ENCODE results near the gene ZNF462.
A peak's percentile ranks its signal among the peaks of the same experiment; 100 is the strongest.

The ZNF462 gene

GRCh38 chr9:107016383-107016782, 153.4 kb downstream of the ZNF462 start:
- Histone ChIP-seq H3K4me3 (ENCODE audit: insufficient read length, low read depth) (no peak overlapping the region), H3K9me3 (ENCODE audit: insufficient read depth, low read length) (peaks cover 16% of the 10 kb centered on the region; the same call in 1 of the 2 replicates), H3K36me3 (ENCODE audit: insufficient read depth, insufficient read length, low read length) (peaks cover 4% of the 10 kb centered on the region), H3K4me1 (ENCODE audit: insufficient read depth, insufficient read length) (no peaks in the 10 kb centered on the region), H3K27me3 (ENCODE audit: insufficient read depth, insufficient read length) (no peaks in the 10 kb centered on the region), H3K9ac (ENCODE audit: insufficient read length, low read depth) (no peak overlapping the region)
- DNase-seq (ENCODE audit: low read depth, low spot score) = no peak
- TF ChIP-seq YY1 (IDR thresholded peaks at IDR 0.05; ENCODE audit: insufficient read depth, insufficient read length) = no peak
- no peak for TF ChIP-seq ZNF274 (IDR thresholded peaks at IDR 0.05; ENCODE audit: low read depth, low read length)
- TF ChIP-seq SUZ12 (IDR thresholded peaks at IDR 0.05; ENCODE audit: extremely low read depth, insufficient read depth, insufficient read length) = no peak

- H3K36me3 ChIP-seq (ENCODE audit: insufficient read depth, insufficient read length, low read length) = no peaks in the 10 kb centered on the region
- no peak for DNase-seq (ENCODE audit: low read depth, low spot score)
- peaks cover 16% of the 10 kb centered on the region; the same call in 1 of the 2 replicates for H3K9me3 ChIP-seq (ENCODE audit: insufficient read depth, low read length)
- no peaks in the 10 kb centered on the region for H3K27me3 ChIP-seq (ENCODE audit: insufficient read depth, insufficient read length)
- TF ChIP-seq ZNF274 (IDR thresholded peaks at IDR 0.05; ENCODE audit: low read depth, low read length) (no peak), SUZ12 (IDR thresholded peaks at IDR 0.05; ENCODE audit: extremely low read depth, insufficient read depth, insufficient read length) (no peak), YY1 (IDR thresholded peaks at IDR 0.05; ENCODE audit: insufficient read depth, insufficient read length) (no peak)
- no peak overlapping the region for H3K4me3 ChIP-seq (ENCODE audit: insufficient read length, low read depth)
- no peaks in the 10 kb centered on the region for H3K4me1 ChIP-seq (ENCODE audit: insufficient read depth, insufficient read length)
- no peak overlapping the region for H3K9ac ChIP-seq (ENCODE audit: insufficient read length, low read depth)
Measured at GRCh38 chr9:107018861-107019545, 156.0 kb downstream of the ZNF462 start.

- no peak overlapping the region for H3K9ac ChIP-seq (ENCODE audit: insufficient read length, low read depth)
- peak; percentile 62 for DNase-seq (ENCODE audit: low read depth, low spot score)
Measured at GRCh38 chr9:107020040-107020530, 157.1 kb downstream of the ZNF462 start.

GRCh38 chr9:107024193-107024592, 161.2 kb downstream of the ZNF462 start:
- peaks cover 19% of the 10 kb centered on the region for H3K9me3 ChIP-seq (ENCODE audit: insufficient read depth, low read length)
- H3K9ac ChIP-seq (ENCODE audit: insufficient read length, low read depth) = no peak overlapping the region
- DNase-seq (ENCODE audit: low read depth, low spot score) = no peak
- no peaks in the 10 kb centered on the region for H3K4me1 ChIP-seq (ENCODE audit: insufficient read depth, insufficient read length)
- no peak overlapping the region for H3K4me3 ChIP-seq (ENCODE audit: insufficient read length, low read depth)
- TF ChIP-seq YY1 (IDR thresholded peaks at IDR 0.05; ENCODE audit: insufficient read depth, insufficient read length) (no peak), SUZ12 (IDR thresholded peaks at IDR 0.05; ENCODE audit: extremely low read depth, insufficient read depth, insufficient read length) (no peak), ZNF274 (IDR thresholded peaks at IDR 0.05; ENCODE audit: low read depth, low read length) (no peak)
- H3K27me3 ChIP-seq (ENCODE audit: insufficient read depth, insufficient read length) = no peaks in the 10 kb centered on the region
- H3K36me3 ChIP-seq (ENCODE audit: insufficient read depth, insufficient read length, low read length) = no peaks in the 10 kb centered on the region

More at GRCh38 chr9:107020040-107020530, 157.1 kb downstream of the ZNF462 start:
- no peaks in the 10 kb centered on the region for H3K36me3 ChIP-seq (ENCODE audit: insufficient read depth, insufficient read length, low read length)
- no peaks in the 10 kb centered on the region for H3K4me1 ChIP-seq (ENCODE audit: insufficient read depth, insufficient read length)
- no peak overlapping the region for H3K4me3 ChIP-seq (ENCODE audit: insufficient read length, low read depth)
- peaks cover 16% of the 10 kb centered on the region; the same call in 1 of the 2 replicates for H3K9me3 ChIP-seq (ENCODE audit: insufficient read depth, low read length)
- H3K27me3 ChIP-seq (ENCODE audit: insufficient read depth, insufficient read length) = no peaks in the 10 kb centered on the region
- no peak for TF ChIP-seq SUZ12 (IDR thresholded peaks at IDR 0.05; ENCODE audit: extremely low read depth, insufficient read depth, insufficient read length)
- no peak for TF ChIP-seq YY1 (IDR thresholded peaks at IDR 0.05; ENCODE audit: insufficient read depth, insufficient read length)
- no peak for TF ChIP-seq ZNF274 (IDR thresholded peaks at IDR 0.05; ENCODE audit: low read depth, low read length)

- no peak for DNase-seq (ENCODE audit: low read depth, low spot score)
- Histone ChIP-seq H3K4me1 (ENCODE audit: insufficient read depth, insufficient read length) (no peaks in the 10 kb centered on the region), H3K4me3 (ENCODE audit: insufficient read length, low read depth) (no peak overlapping the region), H3K27me3 (ENCODE audit: insufficient read depth, insufficient read length) (no peaks in the 10 kb centered on the region), H3K9me3 (ENCODE audit: insufficient read depth, low read length) (peaks cover 19% of the 10 kb centered on the region), H3K36me3 (ENCODE audit: insufficient read depth, insufficient read length, low read length) (no peaks in the 10 kb centered on the region), H3K9ac (ENCODE audit: insufficient read length, low read depth) (no peak overlapping the region)
- TF ChIP-seq ZNF274 (IDR thresholded peaks at IDR 0.05; ENCODE audit: low read depth, low read length) = no peak
- TF ChIP-seq YY1 (IDR thresholded peaks at IDR 0.05; ENCODE audit: insufficient read depth, insufficient read length) = no peak
- no peak for TF ChIP-seq SUZ12 (IDR thresholded peaks at IDR 0.05; ENCODE audit: extremely low read depth, insufficient read depth, insufficient read length)
Measured at GRCh38 chr9:107025260-107026035, 162.5 kb downstream of the ZNF462 start.

GRCh38 chr9:107029146-107029545, 166.2 kb downstream of the ZNF462 start:
- Histone ChIP-seq H3K36me3 (ENCODE audit: insufficient read depth, insufficient read length, low read length) (no peaks in the 10 kb centered on the region), H3K9ac (ENCODE audit: insufficient read length, low read depth) (no peak overlapping the region)

GRCh38 chr9:107033966-107034365, 171.0 kb downstream of the ZNF462 start:
- TF ChIP-seq ZNF274 (IDR thresholded peaks at IDR 0.05; ENCODE audit: low read depth, low read length) (no peak), SUZ12 (IDR thresholded peaks at IDR 0.05; ENCODE audit: extremely low read depth, insufficient read depth, insufficient read length) (no peak), YY1 (IDR thresholded peaks at IDR 0.05; ENCODE audit: insufficient read depth, insufficient read length) (no peak)
- Histone ChIP-seq H3K4me1 (ENCODE audit: insufficient read depth, insufficient read length) (no peaks in the 10 kb centered on the region), H3K36me3 (ENCODE audit: insufficient read depth, insufficient read length, low read length) (no peaks in the 10 kb centered on the region), H3K9me3 (ENCODE audit: insufficient read depth, low read length) (no peaks in the 10 kb centered on the region), H3K4me3 (ENCODE audit: insufficient read length, low read depth) (no peak overlapping the region), H3K9ac (ENCODE audit: insufficient read length, low read depth) (no peak overlapping the region), H3K27me3 (ENCODE audit: insufficient read depth, insufficient read length) (no peaks in the 10 kb centered on the region)
- no peak for DNase-seq (ENCODE audit: low read depth, low spot score)

More at GRCh38 chr9:107029146-107029545, 166.2 kb downstream of the ZNF462 start:
- no peak overlapping the region for H3K4me3 ChIP-seq (ENCODE audit: insufficient read length, low read depth)
- H3K4me1 ChIP-seq (ENCODE audit: insufficient read depth, insufficient read length) = no peaks in the 10 kb centered on the region
- no peaks in the 10 kb centered on the region for H3K27me3 ChIP-seq (ENCODE audit: insufficient read depth, insufficient read length)
- TF ChIP-seq SUZ12 (IDR thresholded peaks at IDR 0.05; ENCODE audit: extremely low read depth, insufficient read depth, insufficient read length) (no peak), YY1 (IDR thresholded peaks at IDR 0.05; ENCODE audit: insufficient read depth, insufficient read length) (no peak), ZNF274 (IDR thresholded peaks at IDR 0.05; ENCODE audit: low read depth, low read length) (no peak)
- DNase-seq (ENCODE audit: low read depth, low spot score) = no peak
- peaks cover 19% of the 10 kb centered on the region for H3K9me3 ChIP-seq (ENCODE audit: insufficient read depth, low read length)
